ENCODE data around the gene MPL.
"Not testable (repeated sequence)": the region's sequence is repeated elsewhere in the genome, so short reads cannot be mapped to it uniquely, and the experiment has no call there.

MPL gene

DNA sequence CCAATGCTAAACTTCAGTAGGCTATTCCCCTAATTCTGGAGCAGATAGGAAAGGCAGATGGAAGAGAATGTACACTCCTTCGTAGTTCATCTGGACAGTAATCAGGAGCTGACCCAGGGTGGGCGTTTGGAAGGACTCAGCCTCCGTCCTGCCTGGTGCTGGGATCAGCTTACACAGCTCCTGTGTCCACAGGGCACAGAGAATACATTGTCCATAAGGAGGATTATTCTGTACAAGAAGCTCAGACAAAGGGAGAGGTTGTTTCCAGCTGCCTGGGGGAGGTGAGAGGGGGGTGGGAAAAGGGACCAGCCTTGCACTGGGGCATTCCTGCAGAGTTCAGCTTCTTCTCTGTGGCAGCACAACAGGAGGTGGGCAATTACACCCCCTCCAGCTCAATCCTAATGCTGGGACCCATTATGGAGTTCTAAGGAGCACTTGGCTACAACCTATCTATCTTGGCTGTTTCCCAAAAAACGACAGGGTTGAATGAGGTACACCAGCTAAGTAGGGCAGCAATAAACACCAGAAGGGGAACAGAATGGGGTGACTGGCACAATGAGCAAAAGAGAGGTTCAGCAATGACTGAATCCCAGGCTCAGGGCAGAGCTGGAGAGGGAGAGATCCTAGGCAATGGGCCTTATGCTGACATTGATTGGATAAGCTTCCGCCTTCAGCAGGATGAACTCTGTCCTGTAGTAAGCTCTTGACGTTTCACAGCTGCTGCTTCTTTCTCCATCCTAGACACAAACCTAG lies 44.6 kb downstream of the MPL start:
- DNase-seq: no peak

DNA sequence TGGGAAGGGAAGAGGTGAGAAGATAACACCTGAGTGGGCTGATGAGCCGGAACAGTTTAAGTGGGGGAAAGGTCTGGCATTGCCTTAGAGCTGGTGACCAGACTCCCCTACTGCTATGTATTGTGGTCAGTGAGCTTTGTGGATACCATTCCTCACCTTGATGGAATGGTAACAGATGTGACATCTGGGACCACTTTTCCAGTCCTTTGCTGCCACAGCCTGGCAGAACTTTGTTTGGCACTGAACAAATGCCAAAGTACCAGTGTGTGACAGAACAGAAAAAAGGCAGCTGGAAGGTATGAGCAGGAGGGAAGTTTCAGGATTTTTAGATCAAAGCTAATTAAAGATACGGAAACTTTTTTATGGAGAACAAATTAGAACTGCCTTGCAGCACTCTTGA lies 45.8 kb downstream of the MPL start:
- DNase-seq: no peak

DNA sequence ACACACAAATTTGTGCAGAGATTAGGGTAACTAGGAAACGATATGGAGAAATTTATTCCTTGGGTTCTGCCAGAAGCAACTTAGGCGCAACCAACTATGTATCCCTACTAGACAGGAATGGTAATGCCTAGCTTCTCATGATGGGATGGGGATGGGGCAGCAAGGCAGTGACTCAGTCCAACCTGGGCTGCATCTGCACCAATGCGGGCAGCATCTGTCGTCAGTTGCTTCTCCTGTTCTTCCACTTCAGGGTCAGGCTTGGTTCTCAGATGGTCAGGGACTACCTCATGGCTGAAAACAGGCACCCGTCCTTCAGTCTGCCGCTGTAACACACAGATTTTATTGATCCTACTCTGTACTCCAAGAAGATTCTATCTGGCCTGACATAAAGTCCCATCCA lies 49.1 kb downstream of the MPL start:
- no peak for DNase-seq

DNA sequence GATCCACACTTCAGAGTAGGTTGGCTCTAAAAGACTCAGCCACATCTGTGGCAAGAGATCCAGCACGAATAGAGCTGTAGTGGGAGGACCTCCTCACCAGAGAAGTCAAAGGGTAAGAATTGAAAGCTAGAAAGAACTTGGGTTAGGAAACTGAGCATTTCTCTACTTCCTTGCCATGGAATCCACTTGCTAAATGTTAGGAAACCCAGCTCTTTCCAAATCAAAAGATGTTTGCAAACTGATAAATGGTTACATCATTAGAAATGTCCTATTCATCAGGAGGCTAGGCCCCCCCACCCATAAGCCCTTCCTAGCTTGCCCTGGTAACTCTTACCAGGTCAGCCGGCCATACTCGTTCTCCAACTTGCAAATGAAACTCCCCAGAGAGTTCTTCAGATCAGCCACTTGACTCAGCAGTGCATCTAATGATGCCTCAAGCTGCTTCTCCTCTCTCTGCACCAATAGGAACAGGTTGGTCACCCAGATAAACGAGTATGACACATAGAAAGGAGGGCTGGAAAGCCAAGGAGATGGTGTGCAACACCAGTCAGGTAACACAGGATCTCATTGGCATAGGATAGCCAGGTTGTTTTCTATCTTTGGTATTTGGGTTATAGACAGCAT lies 50.5 kb downstream of the MPL start:
- no peak for DNase-seq

DNA sequence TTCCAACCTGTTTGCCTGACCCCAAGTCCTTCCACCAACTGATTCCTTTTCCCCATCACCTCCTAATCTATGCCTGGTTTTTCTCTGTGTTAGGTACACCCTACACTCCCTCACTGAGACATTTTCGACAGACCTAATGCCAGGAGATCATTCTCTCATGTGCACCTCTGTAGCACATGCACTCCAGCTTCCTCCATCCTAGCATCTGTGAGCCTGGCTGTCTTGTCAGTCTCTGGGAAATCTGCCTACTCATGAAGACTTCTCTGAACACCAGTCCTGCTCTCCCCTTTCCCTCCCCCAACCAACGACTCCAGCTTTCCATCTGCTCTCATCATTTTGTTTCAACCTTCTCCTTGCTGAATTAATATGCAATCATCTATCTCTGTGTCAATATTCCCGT lies 51.0 kb downstream of the MPL start:
- no peak for DNase-seq

DNA sequence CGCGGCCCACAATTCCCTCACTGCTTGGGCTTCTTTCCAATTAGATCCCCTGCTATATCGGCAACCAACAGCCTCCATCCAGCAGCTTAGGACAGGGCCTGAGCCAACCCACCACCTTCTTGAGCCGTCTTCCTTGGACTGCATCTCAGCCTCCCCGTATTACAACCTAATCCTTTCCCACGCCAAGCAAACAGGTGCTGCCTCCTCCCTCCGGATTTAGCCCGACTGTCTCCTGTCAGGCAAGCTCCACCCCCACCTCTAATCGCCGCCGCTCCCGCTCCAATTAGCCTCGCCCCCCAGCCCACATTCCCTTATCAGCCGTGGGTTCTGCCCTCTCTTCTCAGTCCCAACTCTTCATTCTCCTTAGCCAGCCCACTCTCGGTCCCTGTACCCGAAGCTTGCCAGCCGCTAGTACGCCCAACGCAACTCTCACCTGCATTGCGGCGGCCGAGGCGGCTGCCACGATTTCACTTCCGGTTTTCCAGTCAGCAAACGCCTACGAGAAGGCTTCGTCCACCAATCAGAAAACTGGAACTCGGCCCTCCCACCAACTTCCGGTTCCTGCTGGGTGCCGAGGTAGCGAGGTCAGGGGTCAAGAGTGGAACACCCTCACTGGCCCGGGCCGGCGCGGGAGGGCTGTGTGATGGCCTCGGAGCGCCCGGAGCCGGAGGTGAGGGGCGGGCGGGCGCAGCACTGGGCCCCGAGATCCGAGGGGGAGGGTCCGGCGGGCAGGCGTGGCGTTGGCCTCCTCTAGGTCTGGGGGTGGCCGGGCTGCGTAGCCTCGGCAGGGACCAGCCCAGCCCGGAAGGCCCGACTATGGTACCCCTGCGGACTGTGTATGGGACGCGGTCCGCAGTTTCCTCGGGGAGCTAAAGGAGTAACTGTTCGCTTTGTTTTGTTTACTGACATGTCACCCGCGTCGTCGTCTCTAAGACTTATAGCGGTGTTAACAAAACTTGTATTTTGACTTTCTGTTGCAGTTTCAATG lies 52.0 kb downstream of the MPL start, which contains the start of the genes MED8 and SZT2:
Gene MED8, minus strand, starts transcription at position 475 of the 988 bp plus-strand sequence. Its CDS starts 36 bp downstream, at position 439.
Gene SZT2, plus strand, starts transcription at position 574 of the 988 bp plus-strand sequence. Its CDS starts 70 bp downstream, at position 644.
- peak; percentile 95 for DNase-seq

DNA sequence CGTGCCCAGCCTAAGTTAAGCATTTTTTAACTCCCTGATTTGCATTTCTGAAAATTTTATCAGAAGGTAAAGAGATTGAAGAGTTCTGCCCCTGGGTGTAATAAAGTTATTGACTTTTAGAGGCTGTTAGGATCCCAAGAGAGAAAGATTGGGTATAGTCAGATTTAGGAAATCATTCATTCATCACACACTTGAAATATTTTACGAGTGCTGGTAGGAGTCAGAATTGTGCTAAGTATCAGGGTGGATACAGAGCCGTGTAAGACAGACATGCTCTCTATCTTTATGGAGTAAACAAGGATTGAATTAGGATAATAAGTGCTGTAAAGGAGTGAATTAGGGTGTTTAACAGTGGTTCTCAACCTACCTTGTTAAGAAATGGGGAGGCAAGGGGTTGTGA lies 55.1 kb downstream of the MPL start:
- no peak for DNase-seq

DNA sequence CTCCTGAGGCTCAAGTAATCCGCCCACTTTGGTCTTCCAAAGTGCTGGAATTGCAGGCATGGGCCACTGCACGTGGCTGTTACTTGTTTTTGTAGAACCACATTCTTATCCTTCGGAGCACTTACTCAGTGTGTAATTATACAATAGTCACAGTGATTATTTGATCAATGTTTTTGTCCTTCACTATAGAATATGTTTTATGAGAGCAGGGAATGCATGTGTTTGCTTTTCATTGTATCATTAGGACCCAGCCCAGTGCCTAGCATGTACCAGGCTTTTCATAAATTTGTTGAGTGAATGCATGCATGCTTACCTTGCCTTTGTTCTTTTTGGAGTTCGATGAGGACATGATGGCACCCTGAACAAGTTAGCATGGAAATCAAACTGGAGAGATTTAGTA lies 57.9 kb downstream of the MPL start:
- DNase-seq: no peak

DNA sequence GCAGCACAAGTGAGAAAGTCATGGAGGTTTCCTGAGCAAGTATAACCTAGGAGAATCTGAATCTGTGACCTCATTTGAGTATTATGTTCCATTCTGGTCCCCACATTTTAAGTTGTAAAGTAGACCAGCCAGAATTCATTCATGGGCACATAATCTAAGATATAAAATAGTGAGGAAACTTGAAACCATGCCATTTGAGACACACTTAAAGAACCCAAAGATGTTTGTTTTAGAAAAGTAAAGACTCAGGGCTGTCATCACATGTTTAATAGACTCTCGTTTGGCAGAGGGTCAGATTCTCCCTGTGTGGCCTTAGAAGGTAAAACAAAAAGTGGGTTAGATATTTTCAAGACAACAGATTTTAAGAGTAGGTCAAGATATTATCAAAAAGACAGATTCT lies 58.4 kb downstream of the MPL start:
- no peak for DNase-seq

DNA sequence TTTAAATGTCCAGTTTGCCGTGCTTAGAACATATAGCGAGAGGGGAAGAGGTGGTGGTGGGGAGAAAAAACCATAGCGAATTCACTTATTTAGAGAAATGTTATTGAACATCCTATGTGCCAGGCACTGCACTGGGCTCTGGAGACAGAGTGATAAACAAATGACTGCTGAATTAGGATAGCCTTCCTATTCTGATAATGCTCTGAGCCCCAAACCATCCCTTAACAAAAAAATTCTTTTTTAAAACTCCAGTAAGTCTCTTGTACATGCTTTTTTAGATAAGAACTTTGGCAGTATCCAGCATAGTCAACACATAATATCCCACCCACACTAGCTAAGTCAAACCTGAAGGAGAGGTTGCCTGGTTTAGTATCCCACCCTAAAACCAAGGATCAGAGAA lies 60.6 kb downstream of the MPL start:
- DNase-seq: no peak

DNA sequence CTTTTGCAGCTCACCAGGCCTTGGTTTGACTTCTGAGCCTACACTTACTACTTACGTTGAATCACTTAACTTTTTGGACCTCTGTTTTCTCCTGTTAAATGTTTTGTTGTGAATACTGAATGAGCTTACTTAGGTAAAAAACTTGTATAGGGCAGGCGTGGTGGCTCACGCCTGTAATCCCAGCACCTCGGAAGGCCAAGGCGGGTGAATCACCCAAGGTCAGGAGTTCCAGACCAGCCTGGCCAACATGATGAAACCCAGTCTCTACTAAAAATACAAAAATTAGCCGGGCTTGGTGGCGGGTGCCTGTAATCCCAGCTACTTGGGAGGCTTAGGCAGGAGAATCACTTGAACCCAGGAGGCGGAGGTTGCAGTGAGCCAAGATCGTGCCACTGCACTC lies 62.8 kb downstream of the MPL start:
- DNase-seq: not testable (repeated sequence)

DNA sequence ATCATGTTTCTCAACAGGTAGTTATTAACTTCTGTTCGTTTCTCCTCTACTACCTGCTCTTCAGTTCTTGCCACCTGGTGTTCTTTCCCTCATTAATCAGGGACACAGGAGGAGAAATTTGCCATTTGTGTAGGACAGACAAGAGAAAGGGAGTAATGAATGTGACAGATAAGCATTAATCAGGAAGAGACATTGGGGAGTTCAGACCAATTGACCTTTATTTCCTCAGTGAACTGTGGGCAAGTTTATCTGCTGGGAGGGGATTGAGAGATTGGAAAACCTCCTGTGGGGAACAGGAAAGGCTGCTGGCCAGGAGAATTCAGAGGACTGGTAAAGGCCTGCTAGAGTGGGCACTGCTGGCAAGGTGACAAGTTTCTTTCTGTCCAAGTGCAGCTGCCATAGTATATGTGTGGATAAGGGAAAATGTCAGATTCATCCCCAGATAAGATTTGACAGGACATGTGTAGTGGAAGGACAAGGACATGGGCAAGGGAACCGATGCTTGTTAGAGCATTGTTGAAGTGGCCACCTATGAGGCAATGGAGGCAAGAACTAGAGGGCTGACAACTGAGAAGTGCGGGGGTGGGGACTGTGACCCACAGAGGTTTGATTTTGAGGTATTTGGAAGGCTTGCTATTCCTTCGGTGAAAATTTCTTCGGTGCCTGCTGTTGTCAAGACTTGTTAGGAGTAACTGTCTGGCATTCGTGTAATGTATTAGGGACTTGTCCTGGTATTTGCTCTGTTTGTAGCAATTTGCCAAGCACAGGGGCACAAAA lies 64.7 kb downstream of the MPL start:
- no peak for DNase-seq
